Kidney tubule cell (primary cell): Measurements from ENCODE around the gene FHIP1B.
"Not testable (repeated sequence)": the region's sequence is repeated elsewhere in the genome, so short reads cannot be mapped to it uniquely, and the experiment has no call there.

Experiments
- DNase-seq: peaks from one replicate; pipeline ENCODE4 v3.0.0-alpha.2; 2018; ENCODE audit warnings: low spot score

The FHIP1B gene

DNA sequence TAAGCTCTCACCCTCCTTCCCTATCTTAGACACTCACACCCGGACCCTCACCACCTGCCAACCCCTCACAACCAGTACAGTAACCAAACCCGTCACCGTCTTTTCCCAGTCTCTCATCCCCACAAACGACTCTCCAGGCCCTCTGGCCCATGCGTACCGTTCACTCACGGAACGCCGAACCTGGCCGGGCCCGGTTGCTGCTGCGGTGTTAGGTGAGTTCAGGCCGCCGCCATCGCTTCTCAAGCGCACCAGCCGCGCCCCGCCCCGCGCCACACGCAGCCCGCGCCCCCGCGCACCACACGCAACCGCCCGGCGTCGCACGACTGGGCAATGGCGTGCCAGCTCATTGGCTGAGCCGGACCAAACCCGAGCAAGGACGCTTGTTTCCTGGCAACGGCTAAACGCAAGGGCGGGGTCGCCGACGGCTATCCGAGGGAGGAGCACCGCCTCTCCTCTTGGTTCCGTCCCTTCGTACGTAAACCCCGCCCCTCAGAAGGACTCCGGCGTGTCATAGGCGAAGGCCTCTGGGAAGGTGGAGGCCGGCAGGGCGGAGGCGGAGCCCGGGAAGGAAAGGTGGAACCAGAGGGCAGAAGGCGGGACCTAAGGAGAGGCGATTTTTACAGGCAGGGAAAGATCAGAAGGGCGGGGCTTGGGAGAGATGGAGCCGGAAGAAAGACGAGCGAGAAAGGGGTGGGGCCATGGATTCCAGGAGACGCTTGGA, at the start of gene FHIP1B:
Gene FHIP1B (minus strand): TSS at position 250 of the 721 bp plus-strand sequence. CDS start 10,120 bp downstream, outside the sequence.
- DNase-seq, result peak; percentile 100

DNA sequence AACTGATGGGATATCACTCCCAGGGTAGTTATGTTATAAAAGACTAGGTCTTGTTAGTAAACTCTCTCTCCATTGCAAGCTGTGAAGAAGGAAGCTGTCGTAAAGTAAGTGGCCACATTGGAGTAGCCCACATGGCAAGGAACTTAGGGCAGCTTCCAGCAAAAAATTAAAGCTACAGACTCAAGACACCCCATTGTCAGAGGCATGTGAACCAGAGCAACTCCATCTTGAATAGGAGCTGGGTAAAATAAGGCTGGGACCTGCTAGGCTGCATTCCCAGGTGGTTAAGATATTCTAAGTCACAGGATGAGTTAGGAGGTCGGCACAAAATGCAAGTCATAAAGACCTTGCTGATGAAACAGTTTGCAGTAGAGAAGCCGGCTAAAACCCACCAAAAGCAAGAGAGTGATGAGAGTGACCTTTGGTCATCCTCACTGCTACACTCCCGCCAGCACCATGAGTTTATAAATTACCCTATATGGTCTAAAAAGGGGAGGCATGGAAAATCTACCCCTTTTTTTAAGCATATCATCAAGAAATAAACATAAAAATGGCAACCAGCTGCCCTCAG, 49.1 kb upstream of the FHIP1B start:
- no peak for DNase-seq

DNA sequence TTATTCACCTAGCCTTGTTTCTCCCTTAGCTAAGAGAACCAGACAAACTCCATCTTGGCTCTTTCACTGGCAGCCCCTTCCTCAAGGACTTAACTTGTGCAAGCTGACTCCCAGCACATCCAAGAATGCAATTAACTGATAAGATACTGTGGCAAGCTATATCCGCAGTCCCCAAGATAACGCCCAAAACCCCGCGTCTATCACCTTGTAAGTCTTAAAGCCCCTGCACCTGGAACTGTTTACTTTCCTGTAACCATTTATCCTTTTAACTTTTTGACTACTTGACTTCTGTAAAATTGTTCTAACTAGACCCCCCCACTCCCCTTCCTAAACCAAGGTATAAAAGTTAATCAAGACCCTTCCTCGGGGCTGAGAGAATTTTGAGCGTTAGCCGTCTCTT, 46.4 kb upstream of the FHIP1B start:
- DNase-seq, result not testable (repeated sequence)

DNA sequence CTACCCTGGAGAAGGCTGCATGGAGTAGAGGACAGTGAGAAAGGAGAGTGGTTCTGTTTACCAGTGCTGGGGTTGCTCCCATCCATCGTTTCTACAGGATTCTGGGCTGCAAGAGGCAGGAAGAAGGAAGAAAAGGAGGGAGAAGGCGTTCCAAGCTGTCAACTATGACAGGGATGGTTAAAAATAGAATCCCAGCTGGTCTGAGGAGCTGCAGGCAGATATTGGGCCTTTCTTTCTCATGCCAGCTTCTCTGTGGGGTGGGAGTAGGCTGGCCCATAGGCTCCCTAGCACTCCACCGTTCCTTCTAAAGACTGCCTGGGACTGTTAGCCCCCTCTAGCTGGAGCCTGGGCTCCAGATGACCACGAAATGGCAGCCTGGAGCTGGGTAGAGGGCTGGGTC, 38.8 kb upstream of the FHIP1B start:
- DNase-seq, result no peak

DNA sequence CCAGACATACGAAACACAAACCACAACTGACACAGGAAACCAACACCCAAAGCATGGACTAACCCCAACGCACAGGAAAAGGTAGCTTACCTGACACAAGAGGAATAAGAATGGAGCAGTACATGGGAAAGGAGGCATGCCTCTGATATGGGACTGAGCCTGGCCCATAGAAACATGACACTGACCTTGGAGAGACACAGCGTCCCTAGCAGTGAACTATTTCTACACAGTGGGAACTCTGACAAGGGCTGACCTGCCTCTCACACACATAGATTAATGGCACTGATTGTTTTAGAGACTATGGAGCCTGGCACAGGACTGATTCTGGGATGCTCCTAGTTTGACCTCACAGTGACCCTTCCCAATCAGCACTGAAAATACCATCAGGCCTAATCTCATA, 37.2 kb upstream of the FHIP1B start:
- no peak for DNase-seq

DNA sequence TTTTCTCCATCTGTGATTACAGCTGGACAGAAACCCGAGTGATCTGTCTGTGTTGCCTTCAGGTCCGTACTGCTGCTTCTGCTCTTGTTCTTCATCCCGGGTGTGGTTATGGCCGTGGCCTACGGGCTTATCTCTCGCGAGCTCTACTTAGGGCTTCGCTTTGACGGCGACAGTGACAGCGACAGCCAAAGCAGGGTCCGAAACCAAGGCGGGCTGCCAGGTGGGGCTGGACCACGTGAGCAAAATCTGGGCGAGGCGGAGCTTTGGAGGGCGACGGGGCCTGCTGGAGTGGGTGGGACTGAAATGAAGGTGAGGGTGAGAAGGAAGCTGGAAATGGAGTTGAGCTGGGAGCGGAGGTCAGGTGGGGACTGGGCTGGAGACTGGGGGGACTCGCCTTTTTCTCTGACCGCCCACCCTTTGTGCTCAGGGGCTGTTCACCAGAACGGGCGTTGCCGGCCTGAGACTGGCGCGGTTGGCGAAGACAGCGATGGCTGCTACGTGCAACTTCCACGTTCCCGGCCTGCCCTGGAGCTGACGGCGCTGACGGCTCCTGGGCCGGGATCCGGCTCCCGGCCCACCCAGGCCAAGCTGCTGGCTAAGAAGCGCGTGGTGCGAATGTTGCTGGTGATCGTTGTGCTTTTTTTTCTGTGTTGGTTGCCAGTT, 36.3 kb upstream of the FHIP1B start:
- no peak for DNase-seq

DNA sequence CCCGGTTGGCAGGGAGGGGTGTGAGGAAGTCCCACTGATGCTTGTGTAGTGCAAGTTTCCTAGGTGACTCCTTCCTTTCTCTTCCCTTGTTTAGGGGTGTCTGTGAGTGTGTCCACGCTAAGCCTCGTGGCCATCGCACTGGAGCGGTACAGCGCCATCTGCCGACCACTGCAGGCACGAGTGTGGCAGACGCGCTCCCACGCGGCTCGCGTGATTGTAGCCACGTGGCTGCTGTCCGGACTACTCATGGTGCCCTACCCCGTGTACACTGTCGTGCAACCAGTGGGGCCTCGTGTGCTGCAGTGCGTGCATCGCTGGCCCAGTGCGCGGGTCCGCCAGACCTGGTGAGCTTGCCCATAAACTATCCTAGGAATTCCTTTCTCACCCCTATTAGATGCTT, 35.6 kb upstream of the FHIP1B start:
- DNase-seq, result no peak

DNA sequence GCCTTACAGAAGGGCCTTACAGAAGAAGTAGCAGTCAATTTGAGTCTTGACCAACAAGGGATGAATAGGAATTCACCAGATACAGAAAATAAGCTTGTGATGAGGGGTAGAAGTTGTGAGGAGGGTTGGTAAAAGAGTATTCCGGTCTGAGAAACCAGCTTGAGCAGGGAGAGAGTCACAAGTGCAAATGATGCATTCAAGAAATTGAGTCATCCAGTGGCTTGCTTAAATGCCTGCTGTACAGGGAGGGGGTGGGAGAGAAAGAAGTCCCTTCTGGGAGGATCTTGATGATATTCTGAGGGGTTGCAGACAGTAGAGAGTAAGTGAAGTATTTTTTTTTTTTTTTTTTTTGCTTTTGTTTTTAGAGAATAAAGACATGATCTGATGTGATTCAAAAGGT, 34.4 kb upstream of the FHIP1B start:
- peak; percentile 22 for DNase-seq

DNA sequence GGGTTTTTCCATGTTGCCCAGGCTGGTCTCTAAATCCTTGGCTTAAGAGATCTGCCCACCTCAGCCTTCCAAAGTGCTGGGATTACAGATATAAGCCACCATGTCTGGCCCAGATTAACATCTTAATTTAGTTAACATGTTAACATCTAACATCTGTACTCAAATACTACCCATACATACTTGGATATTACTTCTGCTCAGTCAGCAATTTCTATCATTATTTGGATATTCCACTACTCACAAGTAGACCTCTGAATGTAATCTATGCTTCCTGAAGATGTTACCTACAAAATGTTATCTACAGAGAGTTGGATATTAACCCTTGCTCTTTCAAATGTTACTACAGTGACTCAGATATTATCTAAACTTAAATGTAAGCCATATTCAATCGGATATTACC, 29.2 kb upstream of the FHIP1B start:
- DNase-seq, result no peak

DNA sequence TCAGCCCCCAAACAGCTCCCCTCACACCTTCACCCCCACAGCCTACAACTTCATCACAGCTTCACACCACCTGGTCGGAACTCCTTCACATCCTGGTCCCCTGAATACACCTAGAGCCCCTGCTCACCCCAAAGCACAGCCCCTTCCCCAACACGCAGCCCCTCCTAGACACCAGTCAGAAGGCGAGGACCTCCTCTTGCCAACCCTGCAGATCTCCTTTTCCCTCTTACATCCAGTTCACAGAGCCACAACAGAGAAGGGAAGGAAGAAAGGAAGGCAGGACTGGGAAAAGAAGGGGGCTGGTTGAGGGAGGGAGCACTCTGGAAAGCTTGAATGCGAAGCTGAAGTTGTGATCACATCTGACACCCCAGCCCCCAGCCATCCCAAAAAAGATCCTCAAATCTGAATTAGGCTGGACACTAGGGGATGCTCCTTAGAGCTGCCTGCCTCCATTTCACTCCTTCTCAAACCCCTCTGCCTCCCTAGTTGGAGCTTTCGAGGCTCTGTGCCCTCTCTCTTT, 25.8 kb upstream of the FHIP1B start:
- no peak for DNase-seq

DNA sequence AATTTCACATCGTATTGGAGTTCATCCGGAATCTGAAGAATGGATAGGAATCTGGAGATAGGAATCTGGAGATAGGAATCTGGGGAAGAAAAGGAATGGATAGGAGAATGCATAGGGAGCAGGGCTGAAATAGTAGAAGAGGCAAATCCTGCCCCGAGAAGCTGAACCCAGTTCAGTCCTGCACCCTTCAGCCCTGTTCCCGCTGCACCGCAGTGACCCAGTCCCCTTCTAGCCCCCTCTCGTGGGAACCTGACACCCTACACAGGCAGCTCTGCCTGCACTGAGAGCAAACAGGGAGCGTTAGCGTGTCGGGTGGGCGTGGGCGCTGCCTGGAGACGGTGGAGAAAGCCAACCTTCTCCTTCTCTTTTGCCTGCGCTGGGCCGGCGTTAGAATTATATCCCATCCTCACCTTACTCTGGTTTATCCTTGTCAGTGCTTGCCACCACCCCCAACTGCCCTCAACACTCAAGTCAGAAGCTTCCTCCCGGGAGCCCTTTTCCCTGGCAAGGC, 24.2 kb upstream of the FHIP1B start:
- no peak for DNase-seq

DNA sequence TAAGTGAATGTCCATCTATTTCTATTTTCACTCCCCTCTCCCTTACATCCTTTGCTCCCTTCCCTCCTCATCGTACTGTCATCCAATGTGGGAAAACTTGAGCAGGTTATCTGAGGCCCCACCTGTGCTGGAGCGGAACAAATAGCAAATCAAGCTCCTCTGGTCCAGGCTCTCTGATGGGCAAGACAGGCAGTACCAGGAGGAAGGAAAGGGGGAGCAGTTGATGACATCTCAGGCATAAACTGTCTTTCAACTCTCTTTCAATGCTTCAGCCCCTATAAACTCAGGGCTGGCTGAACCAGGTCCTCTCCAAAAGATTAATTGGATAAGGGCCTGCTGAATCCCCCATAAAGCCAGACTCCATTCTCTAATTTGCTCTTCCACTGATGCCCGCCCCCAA, 23.7 kb upstream of the FHIP1B start:
- DNase-seq, result no peak

DNA sequence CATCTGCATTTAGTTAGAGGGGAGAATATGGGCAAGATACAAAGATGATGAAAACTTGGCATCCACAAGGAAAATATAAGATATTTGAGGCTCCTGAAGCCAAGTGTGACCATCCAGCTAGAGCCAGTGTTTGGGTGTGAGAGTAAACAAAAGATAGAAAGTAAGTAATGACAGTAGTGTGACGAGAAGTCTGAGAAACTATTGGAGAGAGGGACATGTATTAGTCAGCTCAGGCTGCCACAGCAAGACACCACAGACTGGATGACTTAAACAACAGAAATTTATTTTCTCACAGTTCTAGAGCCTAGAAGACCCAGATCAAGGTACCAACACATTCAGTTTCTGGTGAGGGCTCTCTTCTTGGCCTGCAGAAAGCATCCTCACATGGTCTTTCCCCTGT, 18.8 kb upstream of the FHIP1B start:
- DNase-seq, result no peak

DNA sequence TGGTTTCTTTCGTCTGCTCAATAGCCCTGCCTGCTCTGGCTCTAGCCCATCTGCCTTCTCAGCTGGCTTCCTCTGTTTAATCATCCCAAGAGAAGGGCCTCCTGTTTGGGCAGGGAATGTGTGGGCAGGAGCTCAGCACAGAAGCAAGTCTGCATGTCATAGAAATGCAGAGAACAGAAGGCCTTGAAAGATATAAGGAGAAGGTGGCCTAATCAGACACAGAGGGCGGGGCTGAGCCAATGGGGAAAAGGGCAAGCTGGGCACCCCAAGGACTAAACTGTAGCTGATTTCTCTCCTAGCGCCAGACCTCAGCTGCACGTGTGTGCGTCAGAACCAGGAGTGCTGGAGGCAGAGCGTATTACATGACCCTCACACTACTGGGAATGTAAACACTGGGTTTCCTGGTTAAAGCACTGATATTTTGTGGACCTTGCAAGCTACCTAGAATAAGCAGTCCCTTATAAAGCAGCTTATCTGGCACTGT, 17.6 kb upstream of the FHIP1B start:
- DNase-seq, result no peak

DNA sequence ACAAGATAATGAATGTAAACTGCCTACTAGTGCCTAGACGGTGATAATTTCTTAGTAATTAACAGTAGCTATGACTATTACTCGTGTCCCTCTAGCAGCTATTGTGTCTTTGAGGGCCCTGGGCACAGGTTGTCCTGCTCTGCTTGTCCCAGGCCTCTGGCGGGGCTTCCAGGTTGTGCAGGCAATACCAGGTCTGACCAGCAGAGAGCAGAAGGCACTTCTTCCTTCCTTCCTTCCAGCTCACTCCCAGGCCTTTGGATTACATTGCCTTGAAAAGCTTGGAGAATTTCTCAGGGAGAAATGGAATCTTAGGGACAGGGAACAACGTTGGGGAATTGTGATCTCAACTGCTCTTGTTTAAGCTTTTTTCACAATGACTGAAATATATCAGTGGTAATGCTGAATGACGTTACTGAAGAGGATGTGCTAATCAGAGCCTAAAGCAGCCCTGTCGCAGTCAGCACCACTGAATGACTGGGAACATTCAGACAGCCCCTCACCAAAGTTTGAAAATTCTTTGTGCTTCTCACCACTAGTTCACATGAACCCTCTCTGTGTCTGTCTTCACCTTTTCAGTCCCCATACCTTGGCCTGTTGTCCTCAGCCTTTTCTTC, 16.8 kb upstream of the FHIP1B start:
- peak; percentile 79 for DNase-seq

DNA sequence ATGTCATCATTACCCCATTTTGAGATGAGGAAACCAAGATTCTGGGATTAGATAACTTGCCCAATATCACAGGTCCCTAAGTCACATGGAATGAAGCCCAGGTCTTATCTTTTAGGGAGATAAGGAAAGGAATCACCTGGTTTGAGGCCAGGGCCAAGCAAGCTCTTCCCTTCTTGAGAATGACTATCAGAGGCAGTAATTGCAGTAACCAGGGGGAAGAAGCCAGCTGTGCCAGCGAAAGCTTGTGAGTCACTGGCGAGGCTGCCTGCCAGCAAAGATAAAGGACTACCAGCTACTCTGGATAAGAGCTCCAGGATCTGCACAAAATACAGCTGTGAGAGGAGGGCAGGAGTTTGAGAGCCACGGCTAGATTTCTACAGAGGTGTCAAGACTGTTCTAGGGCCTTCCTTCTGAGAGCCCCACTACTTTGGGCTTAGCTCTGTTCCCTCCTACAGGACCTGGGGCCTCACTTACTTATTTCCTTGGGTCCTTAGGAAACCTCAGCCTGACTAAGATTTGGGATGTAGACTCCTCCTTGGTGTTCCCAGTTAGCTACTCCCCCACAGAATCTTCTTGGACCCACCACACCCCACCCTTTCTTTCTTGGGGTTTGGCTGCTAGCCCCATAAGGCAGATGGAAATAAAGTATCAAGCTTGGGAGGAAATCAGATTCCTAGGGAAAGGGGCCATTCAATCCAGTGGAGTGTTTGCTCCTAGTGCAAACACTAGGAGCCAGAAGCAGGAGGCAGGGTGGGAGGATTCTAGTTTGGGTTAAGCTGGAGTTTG, 15.5 kb upstream of the FHIP1B start:
- peak; percentile 68 for DNase-seq

DNA sequence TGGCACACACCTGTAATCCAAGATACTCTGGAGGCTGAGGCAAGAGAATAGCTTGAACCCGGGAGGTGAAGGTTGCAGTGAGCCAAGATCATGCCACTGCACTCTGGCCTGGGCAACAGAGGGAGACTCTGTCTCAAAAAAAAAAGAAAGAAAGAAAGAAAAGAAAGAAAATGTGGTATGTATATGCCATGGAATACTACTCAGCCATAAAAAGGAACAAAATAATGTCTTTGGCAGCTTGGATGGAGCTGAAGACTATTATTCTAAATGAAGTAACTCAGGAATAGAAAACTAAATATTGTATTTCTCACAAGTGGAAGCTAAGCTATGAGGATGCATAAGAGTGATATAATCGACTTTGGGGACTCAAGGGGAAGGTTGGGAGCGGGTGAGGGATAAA, 14.5 kb upstream of the FHIP1B start:
- not testable (repeated sequence) for DNase-seq

DNA sequence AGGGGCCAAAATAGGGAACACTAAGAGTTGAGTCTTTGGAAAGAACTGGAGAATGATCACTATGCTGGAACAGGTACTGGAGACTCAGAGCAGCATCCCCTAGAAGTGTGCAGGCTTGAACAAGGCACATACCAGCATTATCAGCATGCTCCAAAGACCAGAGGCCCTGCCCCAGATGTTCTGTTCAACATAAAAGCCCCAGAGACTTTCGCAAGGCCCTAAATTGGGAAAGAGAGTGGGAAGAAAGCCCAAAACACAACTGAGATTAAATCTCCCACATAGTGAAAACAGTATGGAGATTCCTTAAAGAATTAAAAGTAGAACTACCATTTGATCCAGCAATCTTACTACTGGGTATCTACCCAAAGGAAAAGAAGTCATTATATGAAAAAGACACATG, 13.8 kb upstream of the FHIP1B start:
- no peak for DNase-seq

DNA sequence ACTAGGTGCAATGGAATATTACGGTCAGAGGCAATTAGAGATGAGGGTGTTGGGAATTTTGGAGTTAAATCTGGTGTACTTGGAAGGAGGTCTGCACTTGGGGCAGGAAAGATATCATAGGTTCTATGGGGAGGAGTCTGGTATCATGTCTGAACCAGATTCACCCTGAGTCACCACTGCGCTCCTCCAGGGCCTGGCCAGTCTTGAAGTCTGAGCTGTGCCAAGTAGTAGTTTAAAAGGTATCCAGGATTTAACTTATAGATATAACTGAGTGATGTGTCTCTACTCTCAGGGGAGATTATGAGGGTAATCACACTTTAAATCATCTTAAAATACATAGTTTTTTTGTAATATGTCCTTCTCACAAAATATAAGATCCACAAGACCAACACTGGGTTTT, 11.1 kb upstream of the FHIP1B start:
- DNase-seq, result no peak

DNA sequence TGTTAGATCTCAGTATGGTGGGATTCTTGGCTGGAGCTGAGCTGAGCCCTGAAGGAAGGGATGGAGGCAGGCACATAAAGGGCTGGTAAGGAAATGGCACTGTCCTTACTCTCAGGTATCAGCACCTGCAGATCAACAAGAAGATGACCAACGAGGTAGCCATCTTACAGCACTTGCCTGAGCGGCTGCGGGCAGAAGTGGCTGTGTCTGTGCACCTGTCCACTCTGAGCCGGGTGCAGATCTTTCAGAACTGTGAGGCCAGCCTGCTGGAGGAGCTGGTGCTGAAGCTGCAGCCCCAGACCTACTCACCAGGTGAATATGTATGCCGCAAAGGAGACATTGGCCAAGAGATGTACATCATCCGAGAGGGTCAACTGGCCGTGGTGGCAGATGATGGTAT, 6.9 kb upstream of the FHIP1B start:
- DNase-seq, result no peak

DNA sequence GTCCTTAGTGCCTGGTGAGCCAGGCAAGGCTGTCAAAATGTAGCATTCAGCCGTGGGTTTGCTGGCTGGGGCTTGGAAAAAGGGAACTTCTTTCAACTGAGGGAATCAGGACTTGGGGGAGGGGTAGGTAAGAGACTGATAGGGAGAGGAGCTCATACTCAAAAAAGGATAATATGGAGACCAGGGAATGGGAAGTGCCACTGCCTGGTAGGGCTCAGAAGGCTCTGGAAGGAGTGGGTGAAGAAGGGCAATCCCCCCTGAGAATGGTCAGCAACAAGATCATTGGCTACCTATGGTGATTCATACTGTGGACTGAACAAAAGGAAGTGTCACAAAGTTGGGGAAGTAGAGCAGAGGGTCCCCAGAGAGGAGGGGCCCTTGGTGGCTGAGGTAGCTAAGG, 6.3 kb upstream of the FHIP1B start:
- no peak for DNase-seq

DNA sequence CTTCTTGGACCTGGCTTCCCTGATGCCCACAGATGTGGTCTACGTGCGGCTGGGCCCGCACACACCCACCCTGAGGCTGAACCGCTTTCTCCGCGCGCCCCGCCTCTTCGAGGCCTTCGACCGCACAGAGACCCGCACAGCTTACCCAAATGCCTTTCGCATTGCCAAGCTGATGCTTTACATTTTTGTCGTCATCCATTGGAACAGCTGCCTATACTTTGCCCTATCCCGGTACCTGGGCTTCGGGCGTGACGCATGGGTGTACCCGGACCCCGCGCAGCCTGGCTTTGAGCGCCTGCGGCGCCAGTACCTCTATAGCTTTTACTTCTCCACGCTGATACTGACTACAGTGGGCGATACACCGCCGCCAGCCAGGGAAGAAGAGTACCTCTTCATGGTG, 5.7 kb upstream of the FHIP1B start:
- DNase-seq, result no peak
